Endothelial cell of umbilical vein (primary cell): ENCODE data around the gene FHIP2A. TPM values are rescaled to one million over a fixed set of nuclear protein-coding genes. Genes with fewer than 3 reads are reported as not detected.

Experiments used
- BruUV-seq: library from RNA; stranded (reverse); fragments of 400-500 nt; replicated peaks from 2 replicates; lab custom pipeline; 2021; lab: Mats Ljungman, UMichigan
- CTCF ChIA-PET: fragments of 300-600, 350-600 bp; sonication (Branson Sonifier 250); formaldehyde crosslinking; loops from one replicate; lab custom pipeline; 2021; ENCODE audit warnings: antibody characterized with exemption, inconsistent platforms; lab: Charles Lee
- POLR2A ChIA-PET: fragments of 300-600, 350-600 bp; sonication (Branson Sonifier 250); formaldehyde crosslinking; loops from one replicate; lab custom pipeline; 2021; ENCODE audit warnings: antibody characterized with exemption, inconsistent platforms; lab: Charles Lee
- DNase-seq: peaks from one replicate; pipeline ENCODE4 v3.0.0-alpha.2; 2011; ENCODE audit warnings: low read depth, low spot score
- FAIRE-seq: peaks from 2 replicates; lab custom pipeline; 2011; peaks lifted over from hg19 to GRCh38; lab: Jason Lieb, UNC
- H2AFZ ChIP-seq: 2 replicates; pipeline ENCODE4 v1.6.0; 2012; ENCODE audit warnings: low read depth, low read length, control low read depth, inconsistent platforms
- H3K27ac ChIP-seq: 2 replicates; pipeline ENCODE4 v1.5.1; 2011; ENCODE audit warnings: low read depth, mild to moderate bottlenecking, control low read depth, low read length, moderate library complexity; ENCODE audit not compliant: insufficient read depth
- H3K27me3 ChIP-seq, 2 experiments: 2 replicates each; pipeline versions ENCODE4 v1.6.0 to v1.6.1; 2011; ENCODE audit warnings: low read length in 2 of 2, mixed read lengths in 1 of 2; ENCODE audit not compliant: control insufficient read depth in 2 of 2, insufficient read depth in 2 of 2
- H3K36me3 ChIP-seq, 2 experiments: 2 replicates in 1 of 2; 3 replicates in 1 of 2; pipeline ENCODE4 v1.5.1; 2011; ENCODE audit warnings: low read length in 2 of 2, mild to moderate bottlenecking in 1 of 2, moderate library complexity in 1 of 2; ENCODE audit not compliant: control insufficient read depth in 2 of 2, insufficient read depth in 2 of 2; ENCODE audit errors: extremely low read depth in 1 of 2
- H3K4me1 ChIP-seq: 3 replicates; pipeline ENCODE4 v1.5.1; 2011; ENCODE audit warnings: mild to moderate bottlenecking, low read length; ENCODE audit not compliant: control insufficient read depth, insufficient read depth; ENCODE audit errors: extremely low read depth
- H3K4me2 ChIP-seq: 2 replicates; pipeline ENCODE4 v1.6.1; 2011; ENCODE audit warnings: low read length, control low read depth, mixed read lengths; ENCODE audit not compliant: insufficient read depth
- H3K4me3 ChIP-seq, 3 experiments: fragments of 200-600 bp in 1 of 3; sonication (generic), shearing (Covaris generic) in 1 of 3; replicated peaks in 1 of 3; 2 replicates each; pipeline ENCODE4 v1.5.1; 2011 to 2016; ENCODE audit warnings: control low read depth in 3 of 3, low read length in 3 of 3, mild to moderate bottlenecking in 2 of 3, inconsistent platforms in 1 of 3, low read depth in 1 of 3, moderate library complexity in 1 of 3; ENCODE audit not compliant: insufficient read depth in 1 of 3
- H3K79me2 ChIP-seq: 2 replicates; pipeline ENCODE4 v1.6.0; 2012; ENCODE audit warnings: low read length, inconsistent platforms; ENCODE audit not compliant: control insufficient read depth, insufficient read depth
- H3K9ac ChIP-seq: replicated peaks from 2 replicates; pipeline ENCODE3; 2011; ENCODE audit warnings: low read length, control low read depth; ENCODE audit not compliant: insufficient read depth; ENCODE audit errors: extremely low read depth
- H3K9me1 ChIP-seq: replicated peaks from 3 replicates; pipeline ENCODE4 v1.6.0; 2011; ENCODE audit warnings: mild to moderate bottlenecking, low read length; ENCODE audit not compliant: control insufficient read depth, insufficient read depth; ENCODE audit errors: extremely low read depth
- H3K9me3 ChIP-seq: replicated peaks from 2 replicates; pipeline ENCODE4 v1.5.1; 2012; ENCODE audit warnings: low read length, inconsistent platforms; ENCODE audit not compliant: control insufficient read depth, insufficient read depth
- H4K20me1 ChIP-seq: replicated peaks from 2 replicates; pipeline ENCODE3; 2011; ENCODE audit warnings: mild to moderate bottlenecking, low read length; ENCODE audit not compliant: control insufficient read depth, insufficient read depth; ENCODE audit errors: extremely low read depth
- EZH2 ChIP-seq: IDR thresholded peaks from 2 replicates; pipeline ENCODE4 v1.6.1; 2012; ENCODE audit warnings: borderline replicate concordance, low read depth, mild to moderate bottlenecking, moderate library complexity, low read length, inconsistent platforms; ENCODE audit not compliant: severe bottlenecking
- FOS ChIP-seq: IDR thresholded peaks from 2 replicates; pipeline ENCODE4 v1.6.1; 2011; ENCODE audit warnings: mild to moderate bottlenecking, low read length, moderate library complexity, borderline replicate concordance; ENCODE audit not compliant: insufficient read depth
- GATA2 ChIP-seq: IDR thresholded peaks from 2 replicates; pipeline ENCODE4 v1.7.0; 2011; ENCODE audit warnings: low read depth, mild to moderate bottlenecking, moderate library complexity, mixed read lengths, low read length; ENCODE audit not compliant: insufficient read length, insufficient read depth
- JUN ChIP-seq: IDR thresholded peaks from 2 replicates; pipeline ENCODE4 v1.6.1; 2011; ENCODE audit warnings: borderline replicate concordance, low read depth; ENCODE audit not compliant: insufficient read length, insufficient read depth
- MYC ChIP-seq: IDR thresholded peaks from one replicate; pipeline ENCODE4 v1.6.1; 2011; ENCODE audit warnings: mild to moderate bottlenecking, low read depth, low read length
- POLR2A ChIP-seq: IDR thresholded peaks from 2 replicates; pipeline ENCODE4 v1.6.1; 2012; ENCODE audit warnings: low read depth, mild to moderate bottlenecking, control low read depth, low read length
- POLR2AphosphoS5 ChIP-seq: IDR thresholded peaks from 2 replicates; pipeline ENCODE4 v1.6.1; 2012; ENCODE audit warnings: low read depth, mild to moderate bottlenecking, control low read depth, low read length, moderate library complexity; ENCODE audit not compliant: insufficient read depth
- dilution Hi-C: fragments of 300-500 bp; cut with MboI; formaldehyde crosslinking; loops from one replicate; pipeline ENCODE4 v1.15.0; 2019; ENCODE audit warnings: low sequenced_read_pairs; ENCODE audit not compliant: extremely low pct_ligation_motif_present
- intact Hi-C: fragments of 100-400 bp; cut with micrococcal nuclease; formaldehyde crosslinking; loops from one replicate; pipeline ENCODE4 v1.10.0; 2022
- polyA plus RNA-seq, 4 experiments: library from polyadenylated mRNA; depleted of rRNA in 3 of 4; stranded (reverse) in 3 of 4; unstranded in 1 of 4; fragments of >200 nt; gene quantifications; 2 replicates each; pipeline versions ENCODE4 v1.2.1 to v1.2.3, GENCODE V29; 2011 to 2012; ENCODE audit warnings: missing spikeins in 1 of 4
- total RNA-seq: library from RNA; stranded (reverse); gene quantifications from 2 replicates; pipeline ENCODE4 v1.2.3, GENCODE V29; 2021
- TF ChIP-seq, protein P1 (sequence below), 2 donors: IDR thresholded peaks; 1 replicate in 1 of 2; 2 replicates in 1 of 2; pipeline ENCODE4 v1.5.1; 2011; ENCODE audit warnings: low read length in 2 of 2, mild to moderate bottlenecking in 2 of 2, moderate library complexity in 2 of 2, control low read depth in 1 of 2, inconsistent platforms in 1 of 2, low read depth in 1 of 2; ENCODE audit not compliant: insufficient read depth in 1 of 2; ENCODE audit errors: extremely low read depth in 1 of 2
- TF ChIP-seq, protein P2 (sequence below): IDR thresholded peaks from 2 replicates; pipeline ENCODE4 v1.6.1; 2011; ENCODE audit not compliant: insufficient read depth, insufficient read length

FHIP2A gene
- total and polyA plus RNA-seq, 2 donors (not counting 3 experiments of a cell fraction or from before 2014, with no cell fraction given): 13.3 to 39.6 TPM

DNA sequence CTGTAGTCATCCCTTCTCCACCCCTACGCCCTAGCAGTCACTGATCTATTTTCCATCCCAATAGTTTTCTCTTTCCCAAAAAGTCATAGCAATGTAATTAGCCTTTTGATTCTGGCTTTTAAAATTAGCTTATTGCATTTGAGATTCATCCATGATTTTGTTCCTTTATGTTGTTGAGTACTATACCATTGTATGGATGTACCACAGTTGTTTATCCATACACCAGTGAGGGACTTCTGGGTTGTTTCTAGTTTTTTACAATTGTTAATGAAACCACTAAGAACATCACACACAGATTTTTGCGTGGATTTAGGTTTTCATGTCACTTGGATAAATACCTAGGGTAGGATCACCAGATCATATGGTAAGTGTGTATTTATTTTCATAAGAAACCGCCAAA is 16.1 kb downstream of the FHIP2A start:
- ChIA-PET POLR2A (no interaction called here), CTCF (interaction anchor here (1.5 to 1.6 kb wide), 2 partner anchors 19 to 292 kb away, joined by 3 to 4 read pairs; no protein-coding TSS in a partner anchor)
- no peaks in the 10 kb centered on the region for H3K9me1 ChIP-seq
- TF ChIP-seq, protein P1, sequence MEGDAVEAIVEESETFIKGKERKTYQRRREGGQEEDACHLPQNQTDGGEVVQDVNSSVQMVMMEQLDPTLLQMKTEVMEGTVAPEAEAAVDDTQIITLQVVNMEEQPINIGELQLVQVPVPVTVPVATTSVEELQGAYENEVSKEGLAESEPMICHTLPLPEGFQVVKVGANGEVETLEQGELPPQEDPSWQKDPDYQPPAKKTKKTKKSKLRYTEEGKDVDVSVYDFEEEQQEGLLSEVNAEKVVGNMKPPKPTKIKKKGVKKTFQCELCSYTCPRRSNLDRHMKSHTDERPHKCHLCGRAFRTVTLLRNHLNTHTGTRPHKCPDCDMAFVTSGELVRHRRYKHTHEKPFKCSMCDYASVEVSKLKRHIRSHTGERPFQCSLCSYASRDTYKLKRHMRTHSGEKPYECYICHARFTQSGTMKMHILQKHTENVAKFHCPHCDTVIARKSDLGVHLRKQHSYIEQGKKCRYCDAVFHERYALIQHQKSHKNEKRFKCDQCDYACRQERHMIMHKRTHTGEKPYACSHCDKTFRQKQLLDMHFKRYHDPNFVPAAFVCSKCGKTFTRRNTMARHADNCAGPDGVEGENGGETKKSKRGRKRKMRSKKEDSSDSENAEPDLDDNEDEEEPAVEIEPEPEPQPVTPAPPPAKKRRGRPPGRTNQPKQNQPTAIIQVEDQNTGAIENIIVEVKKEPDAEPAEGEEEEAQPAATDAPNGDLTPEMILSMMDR (IDR thresholded peaks at IDR 0.05; ENCODE audit: extremely low read depth in 1 of 2, insufficient read depth in 1 of 2, low read depth in 1 of 2, low read length in 2 of 2): no peak
- TF ChIP-seq POLR2AphosphoS5 (no peak), FOS (no peak), POLR2A (no peak), JUN (no peak), MYC (no peak), GATA2 (no peak), EZH2 (no peak)
- TF ChIP-seq, protein P2, sequence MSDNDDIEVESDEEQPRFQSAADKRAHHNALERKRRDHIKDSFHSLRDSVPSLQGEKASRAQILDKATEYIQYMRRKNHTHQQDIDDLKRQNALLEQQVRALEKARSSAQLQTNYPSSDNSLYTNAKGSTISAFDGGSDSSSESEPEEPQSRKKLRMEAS: no peak
- H3K27me3 ChIP-seq: no peaks in the 10 kb centered on the region
- H3K79me2 ChIP-seq: peaks cover 3% of the 10 kb centered on the region
- H2AFZ ChIP-seq: no peak overlapping the region
- no peak overlapping the region for H3K27ac ChIP-seq
- no peak overlapping the region for H3K9ac ChIP-seq
- peaks cover 3 to 10% of the 10 kb centered on the region in 2 experiments for H3K36me3 ChIP-seq
- H3K4me3 ChIP-seq: no peak overlapping the region
- H3K4me1 ChIP-seq: no peaks in the 10 kb centered on the region
- H3K9me3 ChIP-seq: no peaks in the 10 kb centered on the region
- intact Hi-C loops (no loop called here), dilution Hi-C loops (no loop called here)
- FAIRE-seq (no peak), DNase-seq (no peak)
- BruUV-seq: no TSS peak
- H4K20me1 ChIP-seq: no peaks in the 10 kb centered on the region
- no peak overlapping the region for H3K4me2 ChIP-seq
